ENCODE results near the gene RASL12.
"Not testable (repeated sequence)": the region's sequence is repeated elsewhere in the genome, so short reads cannot be mapped to it uniquely, and the experiment has no call there.

Gene RASL12

GRCh38 chr15:65067645-65068402 is at the start of gene RASL12:
TSS of gene RASL12 (minus strand) at chr15:65067991. CDS start at chr15:65067835, 156 bp downstream.
- DNase-seq (ENCODE audit: low read depth): no peak

- no peak for DNase-seq (ENCODE audit: low read depth)
These were observed 47.8 kb upstream of the RASL12 start for GRCh38 chr15:65115542-65115941.

- DNase-seq (ENCODE audit: low read depth): no peak
These were observed 47.3 kb upstream of the RASL12 start, which contains the start of gene UBAP1L for GRCh38 chr15:65115086-65115485. TSS of gene UBAP1L (minus strand) at chr15:65115200. CDS start at chr15:65106215, 8,985 bp downstream.

- DNase-seq (ENCODE audit: low read depth): no peak
These were observed 43.0 kb upstream of the RASL12 start for GRCh38 chr15:65110676-65111292.

- DNase-seq (ENCODE audit: low read depth): no peak
These were observed 38.3 kb upstream of the RASL12 start for GRCh38 chr15:65106011-65106590.

- no peak for DNase-seq (ENCODE audit: low read depth)
These were observed 37.2 kb upstream of the RASL12 start for GRCh38 chr15:65105038-65105437.

- no peak for DNase-seq (ENCODE audit: low read depth)
These were observed 35.1 kb upstream of the RASL12 start for GRCh38 chr15:65102912-65103311.

GRCh38 chr15:65101891-65102708 is 34.3 kb upstream of the RASL12 start:
- DNase-seq (ENCODE audit: low read depth): no peak

- DNase-seq (ENCODE audit: low read depth): no peak
These were observed 33.7 kb upstream of the RASL12 start for GRCh38 chr15:65101411-65101890.

- DNase-seq (ENCODE audit: low read depth): no peak
These were observed 32.7 kb upstream of the RASL12 start for GRCh38 chr15:65100442-65100841.

- not testable (repeated sequence) for DNase-seq (ENCODE audit: low read depth)
These were observed 32.0 kb upstream of the RASL12 start for GRCh38 chr15:65099801-65100200.

GRCh38 chr15:65099336-65099735 is 31.5 kb upstream of the RASL12 start:
- DNase-seq (ENCODE audit: low read depth): no peak

GRCh38 chr15:65097651-65098263 is 30.0 kb upstream of the RASL12 start:
- DNase-seq (ENCODE audit: low read depth): no peak

- no peak for DNase-seq (ENCODE audit: low read depth)
These were observed 28.9 kb upstream of the RASL12 start for GRCh38 chr15:65096481-65097385.

GRCh38 chr15:65095747-65096104 is 27.9 kb upstream of the RASL12 start:
- no peak for DNase-seq (ENCODE audit: low read depth)

- DNase-seq (ENCODE audit: low read depth): no peak
These were observed 27.4 kb upstream of the RASL12 start for GRCh38 chr15:65095011-65095746.

- no peak for DNase-seq (ENCODE audit: low read depth)
These were observed 26.7 kb upstream of the RASL12 start for GRCh38 chr15:65094294-65094995.

- not testable (repeated sequence) for DNase-seq (ENCODE audit: low read depth)
These were observed 26.0 kb upstream of the RASL12 start for GRCh38 chr15:65093793-65094170.
